HFF-Myc (cell line): ENCODE measurements around the gene LCNL1.

Experiments
- DNase-seq: peaks from one replicate; pipeline ENCODE4 v3.0.0-alpha.2; 2011; ENCODE audit warnings: low read depth; ENCODE audit errors: extremely low read depth
- H3K4me3 ChIP-seq: replicated peaks from 2 replicates; pipeline ENCODE4 v1.5.1; 2011; ENCODE audit warnings: low read depth, mild to moderate bottlenecking, control low read depth, low read length
- TF ChIP-seq, protein P1 (sequence below): IDR thresholded peaks from 2 replicates; pipeline ENCODE4 v1.5.1; 2012; ENCODE audit warnings: mild to moderate bottlenecking, low read depth, low read length, control low read depth; ENCODE audit errors: missing control alignments

Gene LCNL1

GRCh38 chr9:136983656-136984314, 992 bp downstream of the LCNL1 start:
- no peak for DNase-seq
- no peak overlapping the region for H3K4me3 ChIP-seq

GRCh38 chr9:136984464-136985026, 1.8 kb downstream of the LCNL1 start:
- TF ChIP-seq, protein P1, sequence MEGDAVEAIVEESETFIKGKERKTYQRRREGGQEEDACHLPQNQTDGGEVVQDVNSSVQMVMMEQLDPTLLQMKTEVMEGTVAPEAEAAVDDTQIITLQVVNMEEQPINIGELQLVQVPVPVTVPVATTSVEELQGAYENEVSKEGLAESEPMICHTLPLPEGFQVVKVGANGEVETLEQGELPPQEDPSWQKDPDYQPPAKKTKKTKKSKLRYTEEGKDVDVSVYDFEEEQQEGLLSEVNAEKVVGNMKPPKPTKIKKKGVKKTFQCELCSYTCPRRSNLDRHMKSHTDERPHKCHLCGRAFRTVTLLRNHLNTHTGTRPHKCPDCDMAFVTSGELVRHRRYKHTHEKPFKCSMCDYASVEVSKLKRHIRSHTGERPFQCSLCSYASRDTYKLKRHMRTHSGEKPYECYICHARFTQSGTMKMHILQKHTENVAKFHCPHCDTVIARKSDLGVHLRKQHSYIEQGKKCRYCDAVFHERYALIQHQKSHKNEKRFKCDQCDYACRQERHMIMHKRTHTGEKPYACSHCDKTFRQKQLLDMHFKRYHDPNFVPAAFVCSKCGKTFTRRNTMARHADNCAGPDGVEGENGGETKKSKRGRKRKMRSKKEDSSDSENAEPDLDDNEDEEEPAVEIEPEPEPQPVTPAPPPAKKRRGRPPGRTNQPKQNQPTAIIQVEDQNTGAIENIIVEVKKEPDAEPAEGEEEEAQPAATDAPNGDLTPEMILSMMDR = no peak
- no peak for DNase-seq
- H3K4me3 ChIP-seq = no peak overlapping the region

More at GRCh38 chr9:136983656-136984314, 992 bp downstream of the LCNL1 start:
- TF ChIP-seq, protein P1 = no peak

- TF ChIP-seq, protein P1 = no peak
- H3K4me3 ChIP-seq = no peak overlapping the region
- DNase-seq = no peak
These were observed 2.3 kb downstream of the LCNL1 start for GRCh38 chr9:136985027-136985602.

DNA sequence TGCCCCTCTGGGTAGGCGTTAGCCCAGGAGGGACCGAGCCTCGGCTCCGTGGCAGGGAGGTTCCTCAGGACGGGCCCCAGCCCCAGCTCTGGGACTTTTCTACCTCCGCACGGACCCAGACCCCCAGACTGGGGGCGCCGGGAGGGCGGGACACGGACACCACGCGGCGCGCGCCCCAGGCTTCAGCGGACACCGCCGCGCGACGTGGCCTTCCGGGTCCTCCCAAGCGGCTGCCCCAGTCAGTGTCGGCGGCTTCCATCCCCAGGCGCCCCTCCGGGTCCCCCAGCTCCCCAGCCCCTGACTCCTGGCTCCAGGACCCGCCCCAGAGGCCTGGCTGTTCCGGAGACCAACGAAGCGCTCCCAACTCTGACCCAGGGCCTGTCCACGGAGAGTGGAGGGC, 3.1 kb downstream of the LCNL1 start:
- no peak for DNase-seq
- H3K4me3 ChIP-seq = no peak overlapping the region
- TF ChIP-seq, protein P1 = no peak

- DNase-seq = no peak
- no peak overlapping the region for H3K4me3 ChIP-seq
- TF ChIP-seq, protein P1 = no peak
These were observed 6.1 kb downstream of the LCNL1 start for GRCh38 chr9:136988872-136989271.

GRCh38 chr9:136990242-136990911, 7.6 kb downstream of the LCNL1 start:
- H3K4me3 ChIP-seq = no peak overlapping the region
- TF ChIP-seq, protein P1 = no peak
- DNase-seq = no peak
